ENCODE results near the gene NPFFR1.

NPFFR1 gene

DNA sequence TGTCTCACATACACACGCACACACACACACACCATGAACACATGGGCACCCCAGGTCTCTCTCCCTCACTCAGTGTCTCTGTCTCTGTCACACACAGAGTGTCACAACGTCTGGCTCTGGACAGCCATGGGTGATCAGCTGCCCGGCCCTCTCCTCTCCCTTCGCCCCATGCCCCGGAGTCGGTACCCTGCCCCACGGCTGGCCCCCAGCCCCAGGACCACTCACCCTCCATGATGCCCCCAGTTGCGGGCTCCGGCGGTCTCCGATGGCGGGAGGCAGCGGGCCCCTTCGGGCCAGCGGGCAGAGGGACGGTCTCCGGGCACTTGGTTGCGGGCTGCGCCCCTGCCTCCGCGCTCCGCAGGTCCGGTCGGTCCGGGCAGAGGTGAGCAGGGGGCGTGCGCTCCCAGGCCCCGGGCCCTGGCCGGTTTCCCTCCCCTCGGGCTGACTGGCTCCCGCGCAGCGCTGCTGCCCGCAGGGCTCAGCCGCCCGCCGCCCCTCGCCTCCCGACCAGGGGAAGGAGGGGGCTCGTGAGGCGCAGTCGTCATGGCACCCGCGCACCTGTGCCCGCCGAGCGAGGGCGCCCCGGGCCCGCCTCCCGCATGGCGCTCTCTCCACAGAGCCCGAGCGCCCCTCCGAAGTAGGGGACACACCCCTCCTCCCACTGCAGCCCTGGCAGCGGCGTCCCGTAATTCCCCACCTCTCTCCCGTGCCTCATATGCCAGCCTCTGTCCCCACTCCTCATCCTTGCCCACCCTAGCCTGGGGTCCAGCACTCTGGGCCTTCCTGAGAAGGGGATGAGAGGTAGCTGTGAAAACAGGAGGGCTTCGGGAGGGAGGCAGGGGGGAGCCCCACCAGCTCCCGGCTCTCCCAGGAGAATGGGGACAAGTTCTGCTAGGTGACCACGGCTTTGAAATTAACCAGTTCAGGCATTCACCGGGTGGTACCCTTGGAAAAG, at the start of gene NPFFR1:
Gene NPFFR1 (minus strand): TSS at position 560 of the 955 bp plus-strand sequence. CDS start 328 bp downstream, at position 232.
- no peak for DNase-seq

DNA sequence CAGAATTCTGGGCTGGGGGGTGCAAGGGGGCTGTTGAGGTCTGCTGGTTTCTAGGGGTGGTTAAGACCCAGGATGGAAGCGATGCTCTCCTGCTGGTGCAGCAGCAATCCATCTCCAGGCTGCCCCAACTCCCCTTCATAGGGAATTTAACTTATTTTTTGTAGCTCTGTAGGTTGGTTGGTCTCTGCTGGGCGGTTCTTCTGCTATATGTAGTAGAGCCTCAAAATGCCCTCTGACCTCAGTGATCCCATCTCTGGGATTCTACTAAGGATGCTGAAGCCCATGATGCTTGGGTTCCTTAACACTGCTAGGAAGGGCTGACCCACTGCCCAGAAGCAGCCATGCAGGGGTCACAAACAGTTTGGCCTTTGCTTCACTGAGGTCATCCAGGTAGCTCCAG, 49.5 kb upstream of the NPFFR1 start:
- DNase-seq: no peak

- DNase-seq: no peak
Measured at GRCh38 chr10:70331486-70332268, 47.9 kb upstream of the NPFFR1 start.

DNA sequence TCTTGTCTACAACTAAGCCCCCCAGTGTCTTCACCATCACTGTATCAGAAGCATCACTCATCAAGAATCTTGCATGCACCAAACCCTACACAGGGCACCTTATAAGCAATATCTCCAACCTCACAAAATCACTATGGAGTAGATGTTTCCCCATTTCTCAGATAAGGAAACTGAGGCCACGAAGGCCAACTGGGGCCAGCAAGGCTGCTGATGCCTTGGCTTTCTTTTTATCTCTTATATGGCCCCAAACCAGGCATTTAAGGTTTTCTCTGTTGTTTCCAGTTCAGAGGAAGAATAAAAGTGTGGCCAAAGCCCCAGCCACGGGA, 47.3 kb upstream of the NPFFR1 start:
- no peak for DNase-seq

- DNase-seq: no peak
Measured at GRCh38 chr10:70330671-70331070, 46.9 kb upstream of the NPFFR1 start.

GRCh38 chr10:70328967-70329366, 45.2 kb upstream of the NPFFR1 start:
- no peak for DNase-seq

- no peak for DNase-seq
Measured at GRCh38 chr10:70328018-70328417, 44.2 kb upstream of the NPFFR1 start.

- DNase-seq: no peak
Measured at GRCh38 chr10:70324951-70325781, 41.4 kb upstream of the NPFFR1 start.

DNA sequence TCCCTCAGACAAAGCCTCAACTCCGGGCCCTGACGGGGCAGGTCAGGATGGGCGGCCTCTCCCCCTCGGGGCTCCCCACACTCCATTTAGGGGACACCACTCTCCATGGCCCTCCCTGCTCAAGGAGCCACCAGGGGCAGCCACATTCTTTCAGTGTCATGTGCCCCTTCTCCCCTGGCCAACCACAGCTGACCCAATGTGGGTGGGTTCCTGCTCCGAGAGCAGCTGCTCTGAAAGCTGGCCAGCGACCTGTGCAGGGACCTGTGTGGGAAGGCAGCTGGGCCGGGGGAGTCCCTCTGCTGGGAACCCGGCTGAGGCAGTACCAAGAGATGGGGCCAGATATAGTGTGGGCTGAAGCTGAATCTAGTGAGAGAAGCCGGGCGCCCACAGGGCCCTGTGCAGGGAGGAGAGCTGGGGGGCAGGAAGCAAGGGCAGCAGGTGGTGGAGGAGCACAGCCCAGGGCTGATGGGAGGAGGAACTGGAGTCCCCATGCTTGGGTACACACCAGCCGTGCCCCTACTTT, 40.6 kb upstream of the NPFFR1 start:
- no peak for DNase-seq

DNA sequence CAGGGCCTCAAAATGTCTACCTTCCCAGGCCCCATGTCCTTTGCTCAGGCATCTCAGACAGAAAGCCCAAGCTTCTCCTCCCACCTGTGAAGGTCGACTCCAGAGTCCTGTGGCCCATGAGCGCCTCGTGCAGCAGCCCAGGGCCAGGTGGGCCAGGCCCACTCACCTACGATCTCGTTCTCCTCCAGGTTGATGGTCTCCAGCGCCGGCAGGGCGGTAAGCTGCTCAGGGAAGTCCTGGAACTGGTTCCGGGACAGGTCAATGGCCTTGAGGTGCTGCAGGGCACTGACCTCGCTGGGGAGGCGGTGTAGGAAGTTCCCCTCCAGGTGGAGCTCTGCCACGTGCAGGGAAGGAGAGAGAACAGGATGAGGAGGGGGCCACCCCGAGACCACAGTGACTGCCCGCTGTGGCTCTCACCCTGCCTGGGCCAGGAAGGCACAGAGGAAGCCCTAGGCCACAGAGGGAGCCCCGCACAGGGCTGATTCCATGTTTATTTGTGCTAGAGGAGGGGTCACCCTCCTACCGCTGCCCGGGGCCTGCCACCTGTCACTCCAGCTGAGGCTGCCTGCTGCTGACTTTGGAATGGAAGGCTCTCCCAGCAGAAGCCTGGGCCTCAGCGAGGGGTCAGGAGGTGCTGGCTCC, 40.0 kb upstream of the NPFFR1 start:
- no peak for DNase-seq

- DNase-seq: no peak
Measured at GRCh38 chr10:70323138-70323696, 39.4 kb upstream of the NPFFR1 start.

DNA sequence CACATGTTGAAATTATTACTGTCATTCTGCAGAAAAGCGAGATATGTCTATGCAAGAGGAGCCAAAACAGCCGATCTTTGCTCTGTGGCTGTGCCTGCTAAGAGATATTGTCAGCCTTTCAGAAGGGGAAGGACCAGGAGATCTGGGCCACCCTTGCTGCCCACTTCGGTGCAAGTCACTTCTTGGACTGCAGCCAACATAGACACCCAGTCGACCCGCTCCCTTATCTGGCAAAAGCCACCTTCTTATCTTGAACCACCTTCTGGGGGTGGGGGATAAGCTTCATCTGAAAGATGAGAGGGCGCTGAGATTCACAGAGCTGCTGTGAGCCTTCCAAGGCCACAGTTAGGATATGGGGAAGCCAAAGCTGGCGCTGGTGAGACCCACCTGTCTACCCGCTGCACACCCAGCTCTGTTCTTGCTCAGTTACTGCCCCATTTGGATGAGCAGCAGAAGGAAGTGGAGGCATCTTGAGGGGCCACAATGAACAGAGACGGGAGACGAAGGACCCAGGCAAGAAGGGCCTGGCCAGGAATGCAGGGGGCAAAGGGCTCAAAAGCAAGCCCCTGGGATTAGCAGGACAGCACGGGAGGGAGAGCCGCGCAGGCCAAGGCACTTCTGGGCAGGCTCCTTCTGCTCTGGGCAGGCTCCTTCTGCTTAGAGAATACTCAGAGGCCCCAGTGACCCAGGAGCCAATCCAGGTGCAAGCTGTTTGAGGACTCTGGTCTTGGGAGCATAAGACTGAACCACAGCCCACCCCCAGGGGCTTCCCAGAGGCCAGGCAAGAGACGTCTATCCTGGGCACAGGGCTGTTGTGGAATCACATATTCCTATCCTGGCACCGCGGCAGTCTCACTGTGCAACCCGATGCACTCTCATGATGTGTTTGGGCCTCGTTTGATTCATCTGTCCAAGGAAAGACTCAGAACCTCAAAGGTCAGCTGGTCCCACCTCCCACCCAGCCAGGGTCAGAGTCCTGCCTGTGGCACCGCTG, 38.4 kb upstream of the NPFFR1 start:
- no peak for DNase-seq

GRCh38 chr10:70321233-70321632, 37.4 kb upstream of the NPFFR1 start:
- no peak for DNase-seq

DNA sequence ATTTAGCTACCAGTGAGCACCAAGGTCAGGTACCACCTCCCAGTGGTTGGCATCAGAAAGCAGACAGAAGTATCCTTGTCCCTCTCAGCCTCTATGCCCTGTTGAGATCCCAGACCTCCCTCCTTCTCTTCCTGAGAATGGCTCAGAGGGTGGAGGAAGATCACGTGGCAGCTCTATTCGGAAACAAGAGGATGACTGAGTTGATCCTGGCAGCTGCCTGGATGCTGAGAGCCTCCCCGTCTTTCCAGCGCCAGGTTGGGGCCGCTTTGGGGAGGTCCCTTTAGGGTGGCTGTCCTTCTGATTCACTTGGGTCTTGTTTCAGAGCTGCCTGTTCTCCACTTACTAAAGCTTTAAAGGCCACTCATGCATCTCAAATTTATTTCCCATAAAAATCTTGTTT, 36.9 kb upstream of the NPFFR1 start:
- DNase-seq: no peak

DNA sequence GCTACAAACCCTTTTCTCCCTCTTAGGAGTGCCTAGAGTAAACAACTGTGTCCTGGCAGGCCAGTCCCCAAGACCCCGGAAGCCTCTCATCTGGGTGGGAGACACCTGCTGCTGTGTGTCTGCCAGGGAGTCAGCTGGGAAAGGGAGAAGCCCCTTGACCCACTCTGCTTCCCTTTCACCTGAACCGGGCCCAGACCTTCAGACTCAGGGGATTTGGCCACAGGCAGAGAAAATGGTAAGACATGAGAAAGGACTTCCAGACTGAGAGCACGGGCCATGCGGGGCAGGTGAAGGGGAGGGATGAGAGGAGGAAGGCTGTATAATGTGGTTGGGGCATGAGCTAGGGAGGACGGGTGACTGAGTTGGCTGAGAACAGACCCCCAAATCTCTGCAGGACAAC, 36.0 kb upstream of the NPFFR1 start:
- no peak for DNase-seq

- DNase-seq: no peak
Measured at GRCh38 chr10:70319183-70319582, 35.4 kb upstream of the NPFFR1 start.

DNA sequence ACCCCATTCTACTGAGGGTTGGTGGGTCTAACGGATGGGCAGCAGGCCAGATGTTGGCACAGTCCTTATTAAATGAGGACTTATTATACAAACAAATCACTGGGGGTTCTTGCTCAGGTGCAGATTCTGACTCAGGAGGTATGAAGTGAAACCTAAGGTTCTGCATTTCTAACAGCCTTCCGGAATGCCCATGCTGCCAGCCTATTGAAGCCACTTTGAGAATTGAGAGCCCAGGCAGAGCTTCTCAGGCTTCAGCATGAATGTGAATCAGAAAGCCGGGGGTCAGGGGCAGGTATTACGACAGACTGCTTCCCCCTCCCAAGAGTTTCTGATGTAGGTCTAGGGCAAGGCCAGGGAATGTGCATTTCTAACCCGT, 34.1 kb upstream of the NPFFR1 start:
- DNase-seq: no peak

GRCh38 chr10:70317272-70317942, 33.6 kb upstream of the NPFFR1 start:
- DNase-seq: no peak

DNA sequence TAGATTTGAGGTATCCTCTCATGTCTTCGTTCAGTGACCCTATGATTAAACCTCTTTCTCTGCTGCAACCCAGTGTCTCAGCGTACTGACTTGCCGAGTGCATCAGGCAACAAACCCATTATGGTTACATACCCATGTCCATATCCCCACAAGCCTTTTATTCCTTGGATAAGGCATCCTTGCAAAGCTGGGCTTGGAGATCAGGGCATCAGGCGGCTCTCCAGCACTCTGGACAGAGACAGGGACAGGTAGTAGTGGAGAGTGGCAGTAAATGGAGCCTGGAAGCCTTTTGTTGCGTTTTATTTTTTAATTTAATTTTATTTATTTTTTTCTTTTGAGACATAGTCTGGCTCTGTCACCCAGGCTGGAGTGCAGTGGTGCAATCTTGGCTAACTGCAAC, 32.0 kb upstream of the NPFFR1 start:
- no peak for DNase-seq

DNA sequence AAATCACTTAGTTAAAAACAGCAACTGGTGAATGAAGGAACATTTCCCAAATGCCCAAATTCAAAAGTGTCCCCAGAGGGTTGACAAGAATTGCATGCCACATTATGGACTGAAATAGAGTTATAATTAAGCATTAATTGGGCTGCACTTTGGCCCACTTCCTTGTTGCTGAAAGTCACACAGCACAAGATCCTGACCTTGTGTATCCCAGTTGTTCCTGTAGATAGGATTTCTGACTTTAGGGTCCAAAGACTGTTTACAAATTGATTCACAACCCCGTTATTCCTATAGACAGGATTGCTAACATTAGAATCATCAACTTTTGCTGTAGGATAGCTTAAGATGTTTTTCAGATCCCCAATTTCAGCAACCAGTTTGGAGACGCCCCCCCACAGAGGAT, 31.5 kb upstream of the NPFFR1 start:
- no peak for DNase-seq
